DOHH2 (cell line): ENCODE measurements around the gene IER3.

Experiments
- EZH2phosphoT487 ChIP-seq: fragments of 200-600 bp; sonication (generic); IDR thresholded peaks from 2 replicates; pipeline ENCODE4 v1.6.1; 2017; ENCODE audit warnings: borderline replicate concordance, mild to moderate bottlenecking, antibody characterized with exemption, low read length, moderate library complexity, mixed read lengths
- TF ChIP-seq, protein P1 (sequence below): fragments of 200-600 bp; sonication (generic); IDR thresholded peaks from one replicate; pipeline ENCODE4 v1.5.1; 2014; ENCODE audit warnings: antibody characterized with exemption, mild to moderate bottlenecking, low read depth, low read length; ENCODE audit not compliant: poor library complexity, severe bottlenecking

DNA sequence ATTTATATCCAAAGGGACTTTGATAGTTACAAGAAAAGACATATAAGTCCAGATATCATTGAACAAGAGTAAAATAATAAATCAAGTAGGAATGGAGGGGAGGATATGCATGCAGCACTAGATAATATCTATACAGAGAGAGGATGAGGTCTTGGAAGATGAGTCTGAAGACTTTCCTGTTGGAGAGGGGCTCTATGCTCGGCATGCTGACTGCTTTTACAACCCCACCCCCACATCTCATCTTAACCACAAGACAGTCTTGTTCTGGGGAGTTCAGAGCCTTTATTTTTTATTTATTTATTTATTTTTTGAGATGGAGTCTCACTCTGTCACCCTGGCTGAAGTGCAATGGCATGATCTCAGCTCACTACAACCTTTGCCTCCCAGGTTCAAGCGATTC is 48.4 kb upstream of the IER3 start:
- TF ChIP-seq, protein P1, sequence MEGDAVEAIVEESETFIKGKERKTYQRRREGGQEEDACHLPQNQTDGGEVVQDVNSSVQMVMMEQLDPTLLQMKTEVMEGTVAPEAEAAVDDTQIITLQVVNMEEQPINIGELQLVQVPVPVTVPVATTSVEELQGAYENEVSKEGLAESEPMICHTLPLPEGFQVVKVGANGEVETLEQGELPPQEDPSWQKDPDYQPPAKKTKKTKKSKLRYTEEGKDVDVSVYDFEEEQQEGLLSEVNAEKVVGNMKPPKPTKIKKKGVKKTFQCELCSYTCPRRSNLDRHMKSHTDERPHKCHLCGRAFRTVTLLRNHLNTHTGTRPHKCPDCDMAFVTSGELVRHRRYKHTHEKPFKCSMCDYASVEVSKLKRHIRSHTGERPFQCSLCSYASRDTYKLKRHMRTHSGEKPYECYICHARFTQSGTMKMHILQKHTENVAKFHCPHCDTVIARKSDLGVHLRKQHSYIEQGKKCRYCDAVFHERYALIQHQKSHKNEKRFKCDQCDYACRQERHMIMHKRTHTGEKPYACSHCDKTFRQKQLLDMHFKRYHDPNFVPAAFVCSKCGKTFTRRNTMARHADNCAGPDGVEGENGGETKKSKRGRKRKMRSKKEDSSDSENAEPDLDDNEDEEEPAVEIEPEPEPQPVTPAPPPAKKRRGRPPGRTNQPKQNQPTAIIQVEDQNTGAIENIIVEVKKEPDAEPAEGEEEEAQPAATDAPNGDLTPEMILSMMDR = no peak
- no peak for TF ChIP-seq EZH2phosphoT487
